Liver (tissue), 3 donors: ENCODE data around the gene AFTPH.

Source experiments
- NR2F2 ChIP-seq: IDR thresholded peaks from 2 replicates; pipeline ENCODE4 v1.6.1; 2016; ENCODE audit warnings: antibody characterized with exemption
- RAD21 ChIP-seq, 2 donors: IDR thresholded peaks; 2 replicates each; pipeline ENCODE4 v1.6.1; 2016; ENCODE audit warnings: antibody characterized with exemption in 2 of 2, mild to moderate bottlenecking in 2 of 2
- TF ChIP-seq, protein P1 (sequence below): fragments of 150-350 bp; IDR thresholded peaks from 2 replicates; pipeline ENCODE4 v1.5.1; 2017; ENCODE audit warnings: improper control_type of control experiment, low read depth, low read length; ENCODE audit not compliant: missing input control
- donor health status: healthy.
- donor health status: healthy.

DNA sequence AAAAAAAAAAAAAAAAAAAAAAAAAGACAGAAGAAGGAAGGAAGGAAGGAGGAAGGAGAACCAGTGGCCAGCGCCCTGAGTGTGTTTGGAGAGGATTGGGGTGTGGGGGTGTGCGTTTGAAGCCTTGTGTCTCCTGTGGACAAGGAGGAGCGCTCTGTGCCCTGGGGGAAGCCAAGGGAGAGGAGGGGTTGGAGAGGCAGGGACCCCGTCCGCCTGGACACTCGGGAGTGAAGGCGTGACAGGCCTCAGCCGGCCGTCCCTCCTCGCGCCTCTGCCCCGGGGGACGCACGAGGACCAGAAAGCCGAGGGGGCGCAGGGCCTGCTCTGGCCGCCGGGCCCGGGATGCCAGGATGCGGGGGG is 84.7 kb downstream of the AFTPH start:
- TF ChIP-seq RAD21 (IDR thresholded peaks at IDR 0.05) (no peak), NR2F2 (no peak)
- TF ChIP-seq, protein P1, sequence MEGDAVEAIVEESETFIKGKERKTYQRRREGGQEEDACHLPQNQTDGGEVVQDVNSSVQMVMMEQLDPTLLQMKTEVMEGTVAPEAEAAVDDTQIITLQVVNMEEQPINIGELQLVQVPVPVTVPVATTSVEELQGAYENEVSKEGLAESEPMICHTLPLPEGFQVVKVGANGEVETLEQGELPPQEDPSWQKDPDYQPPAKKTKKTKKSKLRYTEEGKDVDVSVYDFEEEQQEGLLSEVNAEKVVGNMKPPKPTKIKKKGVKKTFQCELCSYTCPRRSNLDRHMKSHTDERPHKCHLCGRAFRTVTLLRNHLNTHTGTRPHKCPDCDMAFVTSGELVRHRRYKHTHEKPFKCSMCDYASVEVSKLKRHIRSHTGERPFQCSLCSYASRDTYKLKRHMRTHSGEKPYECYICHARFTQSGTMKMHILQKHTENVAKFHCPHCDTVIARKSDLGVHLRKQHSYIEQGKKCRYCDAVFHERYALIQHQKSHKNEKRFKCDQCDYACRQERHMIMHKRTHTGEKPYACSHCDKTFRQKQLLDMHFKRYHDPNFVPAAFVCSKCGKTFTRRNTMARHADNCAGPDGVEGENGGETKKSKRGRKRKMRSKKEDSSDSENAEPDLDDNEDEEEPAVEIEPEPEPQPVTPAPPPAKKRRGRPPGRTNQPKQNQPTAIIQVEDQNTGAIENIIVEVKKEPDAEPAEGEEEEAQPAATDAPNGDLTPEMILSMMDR = no peak
